G401 (cell line): ENCODE data around the gene TMEM86A. TPM values are rescaled to one million over a fixed set of nuclear protein-coding genes. Genes with fewer than 3 reads are reported as not detected.

Source experiments
- DNase-seq: peaks from one replicate; pipeline ENCODE4 v3.0.0-alpha.2; 2015; ENCODE audit warnings: low spot score
- in situ Hi-C: cut with HindIII; loops from 2 replicates; pipeline ENCODE4 v1.10.0; 2016; ENCODE audit warnings: low sequenced_read_pairs, mixed read lengths
- total RNA-seq: library from RNA; depleted of rRNA; stranded (reverse); fragments of >200 nt; shearing (Covaris generic); gene quantifications from 2 replicates; pipeline ENCODE4 v1.2.3, GENCODE V29; 2014

Gene TMEM86A
- total RNA-seq, 1 experiment from 2014 or later, result 0.34 TPM

GRCh38 chr11:18720808-18721560, 22.4 kb downstream of the TMEM86A start:
- peak; percentile 77 for DNase-seq

GRCh38 chr11:18721561-18722292, 23.1 kb downstream of the TMEM86A start:
- peak; percentile 69 for DNase-seq
- in situ Hi-C loops, result no loop called here

More at GRCh38 chr11:18720808-18721560, 22.4 kb downstream of the TMEM86A start:
- in situ Hi-C loops, result no loop called here

GRCh38 chr11:18722293-18722637, 23.7 kb downstream of the TMEM86A start:
- no peak for DNase-seq
- in situ Hi-C loops, result no loop called here

GRCh38 chr11:18723991-18724390, 25.4 kb downstream of the TMEM86A start:
- in situ Hi-C loops, result no loop called here
- no peak for DNase-seq

- DNase-seq, result no peak
- in situ Hi-C loops, result no loop called here
Measured at GRCh38 chr11:18726040-18726439, 27.5 kb downstream of the TMEM86A start, which contains the start of gene IGSF22. IGSF22 (minus strand) TSS chr11:18726188; CDS start chr11:18724236, 1,952 bp downstream.

GRCh38 chr11:18727479-18728236, 29.1 kb downstream of the TMEM86A start:
- in situ Hi-C loops, result no loop called here
- peak; percentile 26 for DNase-seq

- in situ Hi-C loops, result no loop called here
Measured at GRCh38 chr11:18728658-18729057, 30.1 kb downstream of the TMEM86A start.

GRCh38 chr11:18729426-18729825, 30.8 kb downstream of the TMEM86A start:
- in situ Hi-C loops, result no loop called here
- no peak for DNase-seq

More at GRCh38 chr11:18728658-18729057, 30.1 kb downstream of the TMEM86A start:
- no peak for DNase-seq

- no peak for DNase-seq
- in situ Hi-C loops, result no loop called here
Measured at GRCh38 chr11:18730020-18730419, 31.4 kb downstream of the TMEM86A start.

- in situ Hi-C loops, result no loop called here
- no peak for DNase-seq
Measured at GRCh38 chr11:18731441-18731840, 32.9 kb downstream of the TMEM86A start.

- peak; percentile 65 for DNase-seq
- in situ Hi-C loops, result no loop called here
Measured at GRCh38 chr11:18731949-18732821, 33.6 kb downstream of the TMEM86A start.

- no peak for DNase-seq
Measured at GRCh38 chr11:18733202-18733601, 34.6 kb downstream of the TMEM86A start.

GRCh38 chr11:18736590-18737148, 38.1 kb downstream of the TMEM86A start:
- DNase-seq, result no peak
- in situ Hi-C loops, result no loop called here

More at GRCh38 chr11:18733202-18733601, 34.6 kb downstream of the TMEM86A start:
- in situ Hi-C loops, result no loop called here

GRCh38 chr11:18737642-18738041, 39.1 kb downstream of the TMEM86A start:
- in situ Hi-C loops, result no loop called here
- no peak for DNase-seq

GRCh38 chr11:18739685-18740084, 41.1 kb downstream of the TMEM86A start:
- in situ Hi-C loops, result no loop called here
- DNase-seq, result no peak

- no peak for DNase-seq
- in situ Hi-C loops, result no loop called here
Measured at GRCh38 chr11:18741783-18742182, 43.2 kb downstream of the TMEM86A start.

GRCh38 chr11:18743365-18743764, 44.8 kb downstream of the TMEM86A start:
- DNase-seq, result no peak
- in situ Hi-C loops, result no loop called here

- DNase-seq, result no peak
- in situ Hi-C loops, result no loop called here
Measured at GRCh38 chr11:18743900-18744514, 45.4 kb downstream of the TMEM86A start.
